Heart left ventricle (tissue), 16 donors: ENCODE results near the gene ZNF804B. TPM values are rescaled to one million over a fixed set of nuclear protein-coding genes. Genes with fewer than 3 reads are reported as not detected.

ENCODE experiments used
- ATAC-seq, 4 donors: fragments of 200-7000 bp; cut with Tn5 transposase; one replicate each; pipeline ENCODE4 v1.9.1; 2020 to 2022; ENCODE audit warnings: moderate library complexity in 4 of 4, mild to moderate bottlenecking in 3 of 4, moderate number of reproducible peaks in 1 of 4
- DNase-seq, 5 donors: peaks; one replicate each; pipeline ENCODE4 v3.0.0-alpha.2; 2020
- H3K27ac ChIP-seq, 12 donors: fragments of 200-600 bp; sonication (generic) in 4 of 12; one replicate each; pipeline versions ENCODE4 v1.5.0 to v1.8.0; 2016 to 2022; ENCODE audit warnings: mild to moderate bottlenecking in 2 of 12
- H3K27me3 ChIP-seq, 9 donors: fragments of 200-600 bp; sonication (generic) in 2 of 9; one replicate each; pipeline versions ENCODE4 v1.5.1 to v1.8.0; 2016 to 2022; ENCODE audit warnings: mild to moderate bottlenecking in 3 of 9
- H3K36me3 ChIP-seq, 9 donors: fragments of 200-600 bp; sonication (generic) in 2 of 9; one replicate each; pipeline versions ENCODE4 v1.5.0 to v1.8.0; 2018 to 2022; ENCODE audit warnings: mild to moderate bottlenecking in 2 of 9
- H3K4me1 ChIP-seq, 12 donors: fragments of 200-600 bp; sonication (generic) in 4 of 12; one replicate each; pipeline versions ENCODE4 v1.5.0 to v1.8.0; 2016 to 2022; ENCODE audit warnings: mild to moderate bottlenecking in 3 of 12
- H3K4me3 ChIP-seq, 12 donors: fragments of 200-600 bp; sonication (generic) in 4 of 12; one replicate each; pipeline versions ENCODE4 v1.5.0 to v1.8.0; 2017 to 2022; ENCODE audit warnings: mild to moderate bottlenecking in 9 of 12, moderate library complexity in 4 of 12
- H3K9me3 ChIP-seq, 12 donors: fragments of 200-600 bp; sonication (generic) in 4 of 12; one replicate each; pipeline versions ENCODE4 v1.5.0 to v1.8.0; 2016 to 2022; ENCODE audit warnings: mild to moderate bottlenecking in 1 of 12
- CTCF ChIP-seq, 12 donors: fragments of 200-600 bp; sonication (generic) in 4 of 12; IDR thresholded peaks; one replicate each; pipeline versions ENCODE4 v1.5.0 to v1.8.0; 2018 to 2022; ENCODE audit warnings: antibody characterized with exemption in 12 of 12, mild to moderate bottlenecking in 5 of 12
- POLR2A ChIP-seq, 2 donors: fragments of 450-650 bp; IDR thresholded peaks; one replicate each; pipeline ENCODE4 v1.6.1; 2017; ENCODE audit warnings: antibody characterized with exemption in 2 of 2, mild to moderate bottlenecking in 2 of 2, moderate library complexity in 2 of 2
- WGBS, 4 donors: extraction: QIAGEN DNeasy Blood & Tissue Kit in 2 of 4; methylation state at CpG; one replicate each; pipeline versions ENCODE4 v1.1.5 to v1.1.7; 2013 to 2018; 5-methylcytosine and 5-hydroxymethylcytosine counted together
- intact Hi-C, 10 donors: fragments of 100-400 bp; cut with DNase I; formaldehyde crosslinking; loops; one replicate each; pipeline versions ENCODE4 v1.11.1 to v1.14.2; 2022
- polyA plus RNA-seq, 2 donors: library from polyadenylated mRNA; stranded (reverse); fragments of 200-250 nt; gene quantifications; one replicate each; pipeline ENCODE4 v1.2.3, GENCODE V29; 2013
- total RNA-seq, 9 donors: library from RNA; depleted of rRNA in 2 of 9; stranded (reverse); fragments of >200 nt in 2 of 9; fragmentation: NEBNext Ultra II Directional in 3 of 9; extraction: Animal tissue kit (Norgen Biotek cat#: 25700) in 3 of 9; gene quantifications; one replicate each; pipeline versions ENCODE4 v1.1.0 to v1.2.4, GENCODE V29; 2016 to 2023
- donor health status: ischemic (EF 13 %, LVEDD 7.1; RV severe dilation, severe dysfunction).
- donor health status: healthy with polysubstance abuse.
- donor health status: DM: no; HTN: yes; CAD: no.
- donor health status: DM: no; HTN: no; CAD: no.
- donor health status: ischemic (EF 25% LVEDD 6.9; RV normal size, moderate dysfunction).
- donor health status: ischemic (EF 25% LVEDD 5.7; RV mildly dilated, moderate dysfunction).
- donor health status: healthy.
- donor health status: DM: yes; HTN: yes; CAD: no.
- donor health status: ischemic (EF 35%, LVEDD 5.7; RV mildly dilated, moderate dysfunction).
- donor health status: nonischemic (EF 11% LVEDD 7.7; RV severe dilation, severe dysfunction).
- donor health status: DM: yes; HTN: yes; CAD: no.
- donor health status: PGD.
- donor health status: ischemic (EF 29% LVEDD 5.4; RV normal size, mild dysfunction).
- donor health status: nonischemic (EF 23%, LVEDD 6.1; RV moderate dilation, normal function).

The ZNF804B gene
- total and polyA plus RNA-seq, 11 donors = not detected

- Histone ChIP-seq H3K4me1 (no peaks in the 10 kb centered on the region), H3K36me3 (no peaks in the 10 kb centered on the region), H3K4me3 (no peak overlapping the region), H3K27ac (no peak overlapping the region), H3K9me3 (peaks cover 0 to 10% (median 0%) of the 10 kb centered on the region in 12 donors), H3K27me3 (no peaks in the 10 kb centered on the region)
- intact Hi-C loops = no loop called here
- TF ChIP-seq CTCF (IDR thresholded peaks at IDR 0.05) (no peak), POLR2A (IDR thresholded peaks at IDR 0.05) (no peak)
- DNase-seq = no peak
- WGBS, 4 donors = 76 to 89% (median 88%) methylated on average over 1 of the region's 1 CpG
- ATAC-seq = no peak
Observed at GRCh38 chr7:88868456-88868855, 109.0 kb downstream of the ZNF804B start.

- no peak for TF ChIP-seq CTCF (IDR thresholded peaks at IDR 0.05)
- TF ChIP-seq POLR2A (IDR thresholded peaks at IDR 0.05) = no peak
- no peak for ATAC-seq
Observed at GRCh38 chr7:88881136-88881535, 121.6 kb downstream of the ZNF804B start.

GRCh38 chr7:88885131-88885530 lies 125.6 kb downstream of the ZNF804B start:
- 68 to 83% (median 70%) methylated on average over 2 of the region's 2 CpGs for WGBS, 4 donors
- intact Hi-C loops = no loop called here

More at GRCh38 chr7:88881136-88881535, 121.6 kb downstream of the ZNF804B start:
- Histone ChIP-seq H3K27ac (no peak overlapping the region), H3K4me3 (no peak overlapping the region), H3K27me3 (no peaks in the 10 kb centered on the region), H3K4me1 (no peaks in the 10 kb centered on the region), H3K36me3 (no peaks in the 10 kb centered on the region), H3K9me3 (no peaks in the 10 kb centered on the region)
- no peak for DNase-seq
- intact Hi-C loops = no loop called here

GRCh38 chr7:88888684-88889083 lies 129.2 kb downstream of the ZNF804B start:
- H3K4me1 ChIP-seq = no peaks in the 10 kb centered on the region
- H3K27me3 ChIP-seq = no peaks in the 10 kb centered on the region
- H3K4me3 ChIP-seq = no peak overlapping the region
- no peaks in the 10 kb centered on the region for H3K9me3 ChIP-seq
- no peak overlapping the region for H3K27ac ChIP-seq
- DNase-seq (no peak), ATAC-seq (no peak)
- no peak for TF ChIP-seq POLR2A (IDR thresholded peaks at IDR 0.05)
- no peak for TF ChIP-seq CTCF (IDR thresholded peaks at IDR 0.05)
- H3K36me3 ChIP-seq = no peaks in the 10 kb centered on the region
- 58 to 79% (median 67%) methylated on average over 3 of the region's 3 CpGs for WGBS, 4 donors
- intact Hi-C loops = no loop called here

More at GRCh38 chr7:88885131-88885530, 125.6 kb downstream of the ZNF804B start:
- no peak for ATAC-seq
- Histone ChIP-seq H3K4me1 (no peaks in the 10 kb centered on the region), H3K36me3 (no peaks in the 10 kb centered on the region), H3K9me3 (no peaks in the 10 kb centered on the region), H3K27me3 (no peaks in the 10 kb centered on the region), H3K4me3 (no peak overlapping the region), H3K27ac (no peak overlapping the region)
- no peak for DNase-seq
- TF ChIP-seq POLR2A (IDR thresholded peaks at IDR 0.05) (no peak), CTCF (IDR thresholded peaks at IDR 0.05) (no peak)
